ENCODE data around the gene GSDMA.

DNA sequence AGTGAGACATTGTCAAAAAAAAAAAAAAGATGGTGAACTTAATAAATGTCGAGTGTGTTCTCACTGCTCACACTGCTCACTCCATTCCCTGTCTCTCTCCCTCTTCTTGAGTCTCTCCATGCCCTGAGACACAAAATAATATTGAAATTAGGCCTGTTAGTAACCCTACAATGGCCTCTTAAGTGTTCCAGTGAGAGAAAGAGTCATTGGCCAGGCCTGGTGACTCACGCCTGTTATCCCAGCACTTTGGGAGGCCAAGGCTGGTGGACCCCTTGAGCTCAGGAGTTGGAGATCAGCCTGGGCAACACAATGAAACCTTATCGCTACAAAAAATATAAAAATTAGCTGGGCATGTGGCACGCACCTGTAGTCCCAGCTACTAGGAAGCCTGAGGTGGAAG lies 36.3 kb downstream of the GSDMA start:
- TF ChIP-seq SP1 (IDR thresholded peaks at IDR 0.05) (no peak), FOXA1 (IDR thresholded peaks at IDR 0.05) (no peak), HDGF (IDR thresholded peaks at IDR 0.05; ENCODE audit: borderline replicate concordance) (no peak)
